GM12878 (cell line): ENCODE measurements around the gene ZXDC.

Experiments
- GATAD2B ChIP-seq: fragments of 450-650 bp; conservative IDR thresholded peaks from 2 replicates; pipeline ENCODE4 v1.6.1; 2017; ENCODE audit warnings: low read depth, mild to moderate bottlenecking, moderate library complexity
- IRF3 ChIP-seq: fragments of 450-650 bp; IDR thresholded peaks from 2 replicates; pipeline ENCODE4 v1.6.1; 2014; ENCODE audit warnings: mild to moderate bottlenecking
- KAT2A ChIP-seq: conservative IDR thresholded peaks from 2 replicates; pipeline ENCODE4 v1.6.1; 2011; ENCODE audit warnings: low read depth, low read length; ENCODE audit not compliant: control insufficient read depth
- MYC ChIP-seq: IDR thresholded peaks from 2 replicates; pipeline ENCODE4 v1.6.1; 2011; ENCODE audit warnings: mild to moderate bottlenecking, low read length, moderate library complexity, inconsistent platforms; ENCODE audit not compliant: insufficient read depth, insufficient replicate concordance, insufficient read length, severe bottlenecking
- POLR2A ChIP-seq: IDR thresholded peaks from 2 replicates; pipeline ENCODE4 v1.6.1; 2011; ENCODE audit warnings: low read depth, mild to moderate bottlenecking, low read length
- RFX5 ChIP-seq: IDR thresholded peaks from 2 replicates; pipeline ENCODE4 v1.6.1; 2011; ENCODE audit warnings: low read depth, low read length, improper control_type of control experiment
- SREBF1 ChIP-seq: IDR thresholded peaks from 2 replicates; pipeline ENCODE4 v1.6.1; 2012; ENCODE audit warnings: mild to moderate bottlenecking, low read length
- ZZZ3 ChIP-seq: IDR thresholded peaks from 2 replicates; pipeline ENCODE4 v1.6.1; 2011; ENCODE audit warnings: low read depth; ENCODE audit not compliant: control insufficient read depth, insufficient read length
- TF ChIP-seq, protein P1 (sequence below), 3 experiments: IDR thresholded peaks in 2 of 3; conservative IDR thresholded peaks in 1 of 3; 2 replicates each; pipeline ENCODE4 v1.5.1; 2011; ENCODE audit warnings: low read depth in 3 of 3, low read length in 3 of 3, mild to moderate bottlenecking in 3 of 3, control low read depth in 2 of 3, moderate library complexity in 2 of 3, inconsistent platforms in 1 of 3, mixed read lengths in 1 of 3; ENCODE audit not compliant: control insufficient read depth in 2 of 3, insufficient read depth in 1 of 3; ENCODE audit errors: extremely low read depth in 1 of 3
- TF ChIP-seq, protein P2 (sequence below): IDR thresholded peaks from 2 replicates; pipeline ENCODE4 v1.6.1; 2012; ENCODE audit warnings: improper control_type of control experiment, low read depth, low read length; ENCODE audit not compliant: insufficient replicate concordance
- TF ChIP-seq, protein P3 (sequence below): IDR thresholded peaks from 2 replicates; pipeline ENCODE4 v1.6.1; 2011; ENCODE audit warnings: low read depth, low read length, improper control_type of control experiment, borderline replicate concordance

DNA sequence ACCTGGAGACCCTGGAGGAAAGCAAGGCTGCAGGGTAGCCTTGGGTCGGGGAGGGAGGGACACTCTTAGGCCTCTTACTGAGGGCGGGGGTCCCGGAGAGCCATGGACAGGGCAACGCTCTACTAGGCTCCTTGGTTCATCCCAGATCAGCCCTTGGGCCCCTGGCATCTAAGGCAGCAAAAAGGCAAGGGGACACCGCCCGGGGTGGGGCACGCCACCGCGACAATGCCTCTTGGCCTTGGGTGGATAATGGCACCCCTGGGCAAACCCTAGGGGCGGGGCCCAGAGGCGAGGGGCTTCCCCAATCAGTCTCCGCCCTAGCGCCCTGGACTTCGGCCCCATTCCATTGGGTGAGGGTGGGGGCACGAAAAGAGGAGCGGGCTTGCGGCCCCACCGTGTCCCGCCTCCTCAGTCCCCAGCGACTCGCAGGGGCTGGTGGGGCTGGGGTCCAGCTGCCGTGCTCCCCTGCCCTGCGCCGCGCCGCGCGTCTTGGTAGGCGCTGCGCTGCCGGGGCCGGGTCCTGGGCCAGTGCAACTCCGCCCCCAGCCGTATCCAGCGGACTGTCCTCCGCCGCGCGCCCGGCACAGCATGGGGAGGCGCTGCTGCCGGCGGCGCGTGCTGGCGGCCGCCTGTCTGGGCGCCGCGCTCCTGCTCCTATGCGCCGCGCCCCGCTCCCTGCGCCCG, 48.2 kb upstream of the ZXDC start, which contains the start of gene CHST13:
- TF ChIP-seq, protein P1, sequence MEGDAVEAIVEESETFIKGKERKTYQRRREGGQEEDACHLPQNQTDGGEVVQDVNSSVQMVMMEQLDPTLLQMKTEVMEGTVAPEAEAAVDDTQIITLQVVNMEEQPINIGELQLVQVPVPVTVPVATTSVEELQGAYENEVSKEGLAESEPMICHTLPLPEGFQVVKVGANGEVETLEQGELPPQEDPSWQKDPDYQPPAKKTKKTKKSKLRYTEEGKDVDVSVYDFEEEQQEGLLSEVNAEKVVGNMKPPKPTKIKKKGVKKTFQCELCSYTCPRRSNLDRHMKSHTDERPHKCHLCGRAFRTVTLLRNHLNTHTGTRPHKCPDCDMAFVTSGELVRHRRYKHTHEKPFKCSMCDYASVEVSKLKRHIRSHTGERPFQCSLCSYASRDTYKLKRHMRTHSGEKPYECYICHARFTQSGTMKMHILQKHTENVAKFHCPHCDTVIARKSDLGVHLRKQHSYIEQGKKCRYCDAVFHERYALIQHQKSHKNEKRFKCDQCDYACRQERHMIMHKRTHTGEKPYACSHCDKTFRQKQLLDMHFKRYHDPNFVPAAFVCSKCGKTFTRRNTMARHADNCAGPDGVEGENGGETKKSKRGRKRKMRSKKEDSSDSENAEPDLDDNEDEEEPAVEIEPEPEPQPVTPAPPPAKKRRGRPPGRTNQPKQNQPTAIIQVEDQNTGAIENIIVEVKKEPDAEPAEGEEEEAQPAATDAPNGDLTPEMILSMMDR (IDR thresholded peaks at IDR 0.05 in 2 of 3, conservative IDR thresholded peaks at IDR 0.05 in 1 of 3; ENCODE audit: control insufficient read depth in 2 of 3, extremely low read depth in 1 of 3, insufficient read depth in 1 of 3, low read depth in 3 of 3, low read length in 3 of 3), result no peak
- TF ChIP-seq ZZZ3 (no peak), RFX5 (no peak), GATAD2B (no peak), KAT2A (no peak), IRF3 (no peak), SREBF1 (no peak), POLR2A (no peak), MYC (no peak)
- TF ChIP-seq, protein P2, sequence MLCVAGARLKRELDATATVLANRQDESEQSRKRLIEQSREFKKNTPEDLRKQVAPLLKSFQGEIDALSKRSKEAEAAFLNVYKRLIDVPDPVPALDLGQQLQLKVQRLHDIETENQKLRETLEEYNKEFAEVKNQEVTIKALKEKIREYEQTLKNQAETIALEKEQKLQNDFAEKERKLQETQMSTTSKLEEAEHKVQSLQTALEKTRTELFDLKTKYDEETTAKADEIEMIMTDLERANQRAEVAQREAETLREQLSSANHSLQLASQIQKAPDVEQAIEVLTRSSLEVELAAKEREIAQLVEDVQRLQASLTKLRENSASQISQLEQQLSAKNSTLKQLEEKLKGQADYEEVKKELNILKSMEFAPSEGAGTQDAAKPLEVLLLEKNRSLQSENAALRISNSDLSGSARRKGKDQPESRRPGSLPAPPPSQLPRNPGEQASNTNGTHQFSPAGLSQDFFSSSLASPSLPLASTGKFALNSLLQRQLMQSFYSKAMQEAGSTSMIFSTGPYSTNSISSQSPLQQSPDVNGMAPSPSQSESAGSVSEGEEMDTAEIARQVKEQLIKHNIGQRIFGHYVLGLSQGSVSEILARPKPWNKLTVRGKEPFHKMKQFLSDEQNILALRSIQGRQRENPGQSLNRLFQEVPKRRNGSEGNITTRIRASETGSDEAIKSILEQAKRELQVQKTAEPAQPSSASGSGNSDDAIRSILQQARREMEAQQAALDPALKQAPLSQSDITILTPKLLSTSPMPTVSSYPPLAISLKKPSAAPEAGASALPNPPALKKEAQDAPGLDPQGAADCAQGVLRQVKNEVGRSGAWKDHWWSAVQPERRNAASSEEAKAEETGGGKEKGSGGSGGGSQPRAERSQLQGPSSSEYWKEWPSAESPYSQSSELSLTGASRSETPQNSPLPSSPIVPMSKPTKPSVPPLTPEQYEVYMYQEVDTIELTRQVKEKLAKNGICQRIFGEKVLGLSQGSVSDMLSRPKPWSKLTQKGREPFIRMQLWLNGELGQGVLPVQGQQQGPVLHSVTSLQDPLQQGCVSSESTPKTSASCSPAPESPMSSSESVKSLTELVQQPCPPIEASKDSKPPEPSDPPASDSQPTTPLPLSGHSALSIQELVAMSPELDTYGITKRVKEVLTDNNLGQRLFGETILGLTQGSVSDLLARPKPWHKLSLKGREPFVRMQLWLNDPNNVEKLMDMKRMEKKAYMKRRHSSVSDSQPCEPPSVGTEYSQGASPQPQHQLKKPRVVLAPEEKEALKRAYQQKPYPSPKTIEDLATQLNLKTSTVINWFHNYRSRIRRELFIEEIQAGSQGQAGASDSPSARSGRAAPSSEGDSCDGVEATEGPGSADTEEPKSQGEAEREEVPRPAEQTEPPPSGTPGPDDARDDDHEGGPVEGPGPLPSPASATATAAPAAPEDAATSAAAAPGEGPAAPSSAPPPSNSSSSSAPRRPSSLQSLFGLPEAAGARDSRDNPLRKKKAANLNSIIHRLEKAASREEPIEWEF, result no peak
- TF ChIP-seq, protein P3, sequence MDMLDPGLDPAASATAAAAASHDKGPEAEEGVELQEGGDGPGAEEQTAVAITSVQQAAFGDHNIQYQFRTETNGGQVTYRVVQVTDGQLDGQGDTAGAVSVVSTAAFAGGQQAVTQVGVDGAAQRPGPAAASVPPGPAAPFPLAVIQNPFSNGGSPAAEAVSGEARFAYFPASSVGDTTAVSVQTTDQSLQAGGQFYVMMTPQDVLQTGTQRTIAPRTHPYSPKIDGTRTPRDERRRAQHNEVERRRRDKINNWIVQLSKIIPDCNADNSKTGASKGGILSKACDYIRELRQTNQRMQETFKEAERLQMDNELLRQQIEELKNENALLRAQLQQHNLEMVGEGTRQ, result no peak
